HG03354 (cell line): ENCODE data around the gene HNRNPH2.

ENCODE experiments used
- ATAC-seq: cut with Tn5 transposase; IDR thresholded peaks from one replicate; pipeline ENCODE4 v1.9.1; 2021; ENCODE audit warnings: mild to moderate bottlenecking; ENCODE audit not compliant: unreplicated experiment, poor library complexity, severe bottlenecking

Gene HNRNPH2

GRCh38 chrX:101450085-101450484 lies 42.1 kb downstream of the HNRNPH2 start:
- ATAC-seq: no peak

- no peak for ATAC-seq
Observed at GRCh38 chrX:101450961-101451360, 42.9 kb downstream of the HNRNPH2 start.

GRCh38 chrX:101452056-101452455 lies 44.0 kb downstream of the HNRNPH2 start:
- no peak for ATAC-seq

GRCh38 chrX:101460669-101461068 lies 52.6 kb downstream of the HNRNPH2 start:
- ATAC-seq: no peak

- ATAC-seq: no peak
Observed at GRCh38 chrX:101462892-101463291, 54.9 kb downstream of the HNRNPH2 start.
